Sigmoid colon (tissue), 4 donors: ENCODE data around the gene CORO2B.

Experiments used
- POLR2A ChIP-seq, 2 donors: fragments of 450-650 bp; IDR thresholded peaks; one replicate each; pipeline ENCODE4 v1.6.1; 2016; ENCODE audit warnings: antibody characterized with exemption in 2 of 2, mild to moderate bottlenecking in 2 of 2, moderate library complexity in 2 of 2
- POLR2AphosphoS5 ChIP-seq, 4 donors: sonication (generic); formaldehyde crosslinking; IDR thresholded peaks; one replicate each; pipeline ENCODE4 v1.6.1; 2017; ENCODE audit warnings: antibody characterized with exemption in 4 of 4
- TF ChIP-seq, protein P1 (sequence below), 4 experiments: fragments of 450-650 bp in 3 of 4; fragments of 200-600 bp in 1 of 4; IDR thresholded peaks; one replicate each; pipeline ENCODE4 v1.5.1; 2016 to 2019; ENCODE audit warnings: antibody characterized with exemption in 4 of 4, mild to moderate bottlenecking in 3 of 4, moderate library complexity in 2 of 4

DNA sequence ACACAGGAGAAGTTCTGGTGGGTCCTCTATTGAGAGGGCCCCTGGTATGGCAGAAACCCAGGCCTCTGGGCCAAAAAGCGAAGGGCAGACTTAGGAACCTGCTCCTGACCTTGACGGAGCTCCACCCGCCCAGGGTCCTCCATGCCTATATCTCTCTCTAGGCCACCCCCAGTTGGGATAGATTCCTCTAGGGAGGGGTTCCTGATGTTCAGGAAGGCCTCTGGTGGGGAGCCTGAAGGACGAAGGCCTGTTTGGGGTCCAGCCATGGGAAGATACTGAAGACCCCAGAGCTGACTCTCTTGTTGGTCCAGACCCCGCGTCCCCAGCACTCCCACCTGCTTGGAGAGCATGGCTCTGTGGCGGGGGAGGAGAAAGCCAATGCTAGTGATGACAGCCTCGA, 104.2 kb downstream of the CORO2B start:
- TF ChIP-seq, protein P1, sequence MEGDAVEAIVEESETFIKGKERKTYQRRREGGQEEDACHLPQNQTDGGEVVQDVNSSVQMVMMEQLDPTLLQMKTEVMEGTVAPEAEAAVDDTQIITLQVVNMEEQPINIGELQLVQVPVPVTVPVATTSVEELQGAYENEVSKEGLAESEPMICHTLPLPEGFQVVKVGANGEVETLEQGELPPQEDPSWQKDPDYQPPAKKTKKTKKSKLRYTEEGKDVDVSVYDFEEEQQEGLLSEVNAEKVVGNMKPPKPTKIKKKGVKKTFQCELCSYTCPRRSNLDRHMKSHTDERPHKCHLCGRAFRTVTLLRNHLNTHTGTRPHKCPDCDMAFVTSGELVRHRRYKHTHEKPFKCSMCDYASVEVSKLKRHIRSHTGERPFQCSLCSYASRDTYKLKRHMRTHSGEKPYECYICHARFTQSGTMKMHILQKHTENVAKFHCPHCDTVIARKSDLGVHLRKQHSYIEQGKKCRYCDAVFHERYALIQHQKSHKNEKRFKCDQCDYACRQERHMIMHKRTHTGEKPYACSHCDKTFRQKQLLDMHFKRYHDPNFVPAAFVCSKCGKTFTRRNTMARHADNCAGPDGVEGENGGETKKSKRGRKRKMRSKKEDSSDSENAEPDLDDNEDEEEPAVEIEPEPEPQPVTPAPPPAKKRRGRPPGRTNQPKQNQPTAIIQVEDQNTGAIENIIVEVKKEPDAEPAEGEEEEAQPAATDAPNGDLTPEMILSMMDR (IDR thresholded peaks at IDR 0.05) = no peak
- TF ChIP-seq POLR2A (IDR thresholded peaks at IDR 0.05) = no peak
- no peak for TF ChIP-seq POLR2AphosphoS5 (IDR thresholded peaks at IDR 0.05)
